Endothelial cell of hepatic sinusoid (primary cell): ENCODE results near the gene SH3BP5.

Experiments
- in situ Hi-C: cut with HindIII; loops from 2 replicates; pipeline ENCODE4 v1.10.0; 2017; ENCODE audit warnings: low sequenced_read_pairs

The SH3BP5 gene

GRCh38 chr3:15347737-15348110 is 15.3 kb upstream of the SH3BP5 start:
- in situ Hi-C loops = loop anchor here (5.0 to 25.0 kb wide), 2 partner anchors 50 to 90 kb away; partner anchors contain the start of genes EAF1 and METTL6

DNA sequence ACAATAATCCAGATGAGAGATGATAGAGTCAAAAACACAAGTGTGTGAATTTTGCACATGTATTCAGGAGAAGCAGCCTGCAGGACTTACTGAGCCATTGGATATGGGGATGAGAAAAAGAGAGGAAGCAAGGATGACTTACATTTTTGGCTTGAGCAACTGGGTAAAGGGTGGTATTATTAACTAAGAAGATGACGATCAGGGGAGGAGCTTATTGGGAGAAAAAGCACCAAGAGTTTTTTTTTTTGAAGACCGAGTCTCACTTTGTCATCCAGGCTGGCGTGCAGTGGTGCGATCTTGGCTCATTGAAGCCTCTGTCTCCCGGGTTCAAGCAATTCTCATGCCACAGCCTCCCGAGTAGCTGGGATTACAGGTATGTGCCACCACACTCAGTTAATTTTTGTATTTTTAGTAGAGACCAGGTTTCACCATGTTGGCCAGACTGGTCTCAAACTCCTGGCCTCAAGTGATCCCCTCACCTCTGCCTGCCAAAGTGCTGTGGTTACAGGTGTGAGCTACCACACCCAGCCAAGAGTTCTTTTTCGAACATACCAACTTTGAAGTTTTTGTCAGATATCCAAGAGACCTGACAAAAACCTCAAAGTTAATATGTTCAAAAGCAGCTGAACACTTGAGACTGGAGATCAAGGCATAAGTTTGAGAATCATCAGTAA is 14.8 kb upstream of the SH3BP5 start:
- in situ Hi-C loops = loop anchor here (5.0 to 25.0 kb wide), 2 partner anchors 50 to 90 kb away; partner anchors contain the start of genes EAF1 and METTL6

DNA sequence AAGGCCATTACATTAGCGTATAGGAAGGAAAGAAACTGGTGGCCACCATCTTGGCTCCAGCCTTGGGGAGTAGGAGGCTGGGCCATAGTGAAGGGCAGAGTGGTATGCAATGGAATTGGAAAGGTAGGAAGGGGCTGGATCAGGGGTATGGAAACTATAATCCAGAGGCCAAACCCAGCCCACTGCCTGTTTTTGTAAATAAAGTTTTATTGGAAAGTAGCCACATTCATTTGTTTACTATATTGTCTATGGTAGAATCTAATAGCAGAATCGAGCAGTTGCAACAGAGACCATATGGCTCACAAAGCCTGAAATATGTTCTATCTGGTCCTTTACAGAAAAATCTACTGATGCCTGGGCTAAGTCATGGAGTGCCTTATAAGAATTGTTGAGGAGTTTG is 14.1 kb upstream of the SH3BP5 start:
- in situ Hi-C loops = loop anchor here (5.0 to 25.0 kb wide), 2 partner anchors 49 to 91 kb away; partner anchors contain the start of genes EAF1 and METTL6

DNA sequence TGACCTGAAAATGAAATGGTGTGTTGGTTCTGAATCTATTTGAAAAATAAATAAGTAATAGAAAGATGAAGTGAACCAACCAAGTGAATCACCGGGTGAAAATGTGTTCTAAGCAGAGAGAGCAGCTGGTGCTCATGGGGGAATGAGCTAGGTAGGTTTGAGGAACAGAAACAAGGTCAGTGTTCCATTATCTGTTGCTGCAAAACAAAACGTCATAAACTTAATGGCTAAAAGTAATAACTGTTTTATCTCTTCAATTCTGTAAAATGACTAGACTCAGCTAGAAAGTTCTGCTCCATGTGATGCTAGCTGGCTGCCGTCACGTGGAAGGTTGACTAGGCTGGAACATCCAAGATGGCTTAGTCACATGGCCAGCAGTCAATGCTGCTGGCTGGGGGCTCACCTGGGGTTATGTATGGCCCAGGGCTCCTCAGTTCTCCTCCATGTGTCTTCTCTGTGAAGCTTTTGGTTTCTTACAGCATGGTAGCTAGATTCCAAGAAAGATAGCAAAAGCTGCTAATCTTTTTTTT is 13.3 kb upstream of the SH3BP5 start:
- in situ Hi-C loops = loop anchor here (5.0 to 25.0 kb wide), 2 partner anchors 48 to 92 kb away; partner anchors contain the start of genes EAF1 and METTL6

DNA sequence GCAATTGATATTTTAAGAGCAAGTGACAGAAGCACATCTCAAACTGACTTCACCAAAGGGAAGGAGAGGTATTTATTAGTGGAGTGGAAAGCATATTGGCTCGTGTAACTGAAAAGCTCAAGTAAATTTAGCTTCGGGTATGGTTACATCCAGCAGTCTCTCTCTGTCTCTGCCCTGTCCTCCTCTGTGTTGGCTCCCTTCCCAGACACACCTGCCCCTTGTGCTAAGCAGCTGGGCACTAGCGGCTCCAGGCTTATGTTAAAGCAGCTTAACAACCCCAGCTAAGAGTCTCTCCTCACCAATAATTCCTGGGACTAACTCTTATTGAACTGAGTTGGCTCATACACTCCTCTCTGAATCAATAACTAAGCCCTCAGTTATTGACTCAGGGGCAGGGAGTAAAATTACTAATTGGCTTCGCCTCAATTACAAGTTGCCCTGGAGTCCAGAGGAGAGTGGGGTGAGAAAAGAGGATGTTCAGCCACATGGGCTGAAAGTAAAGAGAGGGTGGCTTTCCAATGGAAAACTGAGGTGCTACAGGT is 12.8 kb upstream of the SH3BP5 start:
- in situ Hi-C loops = loop anchor here (5.0 to 25.0 kb wide), 2 partner anchors 48 to 92 kb away; partner anchors contain the start of genes EAF1 and METTL6

DNA sequence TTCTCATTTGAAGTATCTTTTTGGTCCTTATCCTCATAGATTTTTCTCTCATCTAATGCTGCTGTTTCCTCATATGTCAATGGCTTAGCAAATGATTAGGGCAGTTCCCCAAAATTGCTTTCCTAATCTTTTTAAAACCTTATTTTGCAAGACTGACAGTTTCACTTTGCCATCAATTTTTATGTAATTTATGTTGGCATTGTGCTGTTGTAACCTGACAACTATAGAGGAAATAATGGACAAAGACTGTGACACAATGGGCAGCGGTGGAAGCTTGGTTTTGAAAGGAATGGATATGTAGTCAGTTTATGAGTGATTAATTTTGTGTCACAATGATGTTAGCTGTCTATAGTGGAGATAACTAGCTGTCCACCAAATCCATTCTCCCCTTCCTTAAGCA is 10.6 kb upstream of the SH3BP5 start:
- in situ Hi-C loops = loop anchor here (5.0 to 25.0 kb wide), 2 partner anchors 76 to 94 kb away; partner anchors contain the start of genes EAF1 and METTL6

GRCh38 chr3:15342246-15342645 is 9.9 kb upstream of the SH3BP5 start:
- in situ Hi-C loops = loop anchor here (5.0 to 25.0 kb wide), 2 partner anchors 75 to 95 kb away; partner anchors contain the start of genes EAF1 and METTL6

DNA sequence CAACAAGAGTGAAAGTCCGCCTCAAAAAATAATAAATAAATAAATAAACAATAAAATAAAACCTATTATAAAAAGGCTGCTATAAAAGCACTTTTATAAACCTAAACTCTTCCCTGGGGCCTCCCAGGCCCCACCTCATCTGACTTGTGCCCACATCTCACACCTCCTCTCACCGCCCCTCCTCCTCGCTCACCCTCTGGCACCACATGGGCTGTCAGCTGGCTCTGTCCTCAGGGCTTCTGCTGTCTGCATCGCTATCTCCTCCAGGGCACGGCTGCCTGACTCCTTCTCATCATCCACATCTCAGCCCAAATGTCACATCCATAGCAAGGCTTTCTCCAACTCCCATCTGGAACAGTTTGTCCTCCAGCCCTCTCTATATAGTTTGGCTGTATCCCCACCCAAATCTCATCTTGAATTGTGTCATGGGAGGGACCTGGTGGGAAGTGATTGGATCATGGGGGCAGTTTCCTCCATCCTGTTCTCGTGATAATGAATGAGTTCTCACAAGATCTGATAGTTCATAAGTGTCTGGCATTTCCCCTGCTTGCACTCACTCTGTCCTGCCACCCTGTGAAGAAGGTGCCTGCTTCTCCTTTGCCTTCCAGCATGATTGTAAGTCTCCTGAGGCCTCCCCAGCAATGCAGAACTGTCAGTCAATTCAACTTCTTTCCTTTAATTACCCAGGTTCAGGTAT is 8.8 kb upstream of the SH3BP5 start:
- in situ Hi-C loops = loop anchor here (5.0 to 25.0 kb wide), 2 partner anchors 74 to 96 kb away; partner anchors contain the start of genes EAF1 and METTL6

- in situ Hi-C loops = loop anchor here (5.0 to 25.0 kb wide), 2 partner anchors 72 to 98 kb away; partner anchors contain the start of genes EAF1 and METTL6
These were observed 7.4 kb upstream of the SH3BP5 start for GRCh38 chr3:15339786-15340215.

GRCh38 chr3:15339001-15339400 is 6.6 kb upstream of the SH3BP5 start:
- in situ Hi-C loops = loop anchor here (25.0 kb wide), 1 partner anchor 98 kb away; the partner anchor contains the start of genes EAF1 and METTL6

DNA sequence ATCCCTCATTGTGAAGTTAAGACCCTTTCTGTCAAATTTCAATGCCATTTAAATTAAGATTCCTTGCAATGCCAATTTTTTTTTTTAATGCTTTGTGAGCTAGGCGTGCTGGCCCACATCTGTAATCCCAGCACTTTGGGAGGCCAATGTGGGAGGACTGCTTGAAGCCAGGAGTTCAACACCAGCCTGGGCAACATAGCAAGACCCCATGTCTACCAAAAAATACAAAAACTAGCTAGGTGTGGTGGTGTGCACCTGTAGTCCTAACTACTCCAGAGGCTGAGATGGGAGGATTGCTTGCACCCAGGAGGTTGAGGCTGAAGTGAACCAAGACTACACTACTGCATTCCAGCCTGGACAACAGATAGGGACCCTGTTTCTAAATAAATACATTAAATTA is 5.6 kb upstream of the SH3BP5 start:
- in situ Hi-C loops = loop anchor here (25.0 kb wide), 1 partner anchor 99 kb away; the partner anchor contains the start of genes EAF1 and METTL6

DNA sequence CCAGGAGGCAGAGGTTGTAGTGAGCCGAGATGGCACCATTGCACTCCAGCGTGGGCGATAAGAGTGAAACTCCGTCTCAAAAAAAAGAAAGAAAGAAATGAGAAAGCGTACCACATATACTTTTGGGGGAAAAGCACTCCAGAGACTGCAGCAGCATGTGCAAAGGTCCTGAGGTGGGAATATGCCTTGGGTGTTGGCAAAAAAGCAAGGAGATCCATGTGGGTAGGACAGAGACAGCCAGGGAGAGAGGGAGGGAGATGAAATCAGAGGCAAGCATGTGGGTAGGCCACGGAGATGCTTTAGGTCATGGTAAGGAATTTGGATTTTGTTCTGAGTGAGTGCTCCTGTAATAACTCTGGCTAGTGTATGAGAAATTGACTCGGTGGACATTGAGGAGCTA is 3.7 kb upstream of the SH3BP5 start:
- in situ Hi-C loops = loop anchor here (25.0 kb wide), 1 partner anchor 101 kb away; the partner anchor contains the start of genes EAF1 and METTL6

- in situ Hi-C loops = loop anchor here (25.0 kb wide), 1 partner anchor 103 kb away; the partner anchor contains the start of genes EAF1 and METTL6
These were observed 1.5 kb upstream of the SH3BP5 start for GRCh38 chr3:15333956-15334263.

- in situ Hi-C loops = loop anchor here (25.0 kb wide), 1 partner anchor 104 kb away; the partner anchor contains the start of genes EAF1 and METTL6
These were observed 941 bp upstream of the SH3BP5 start for GRCh38 chr3:15333099-15333955.

DNA sequence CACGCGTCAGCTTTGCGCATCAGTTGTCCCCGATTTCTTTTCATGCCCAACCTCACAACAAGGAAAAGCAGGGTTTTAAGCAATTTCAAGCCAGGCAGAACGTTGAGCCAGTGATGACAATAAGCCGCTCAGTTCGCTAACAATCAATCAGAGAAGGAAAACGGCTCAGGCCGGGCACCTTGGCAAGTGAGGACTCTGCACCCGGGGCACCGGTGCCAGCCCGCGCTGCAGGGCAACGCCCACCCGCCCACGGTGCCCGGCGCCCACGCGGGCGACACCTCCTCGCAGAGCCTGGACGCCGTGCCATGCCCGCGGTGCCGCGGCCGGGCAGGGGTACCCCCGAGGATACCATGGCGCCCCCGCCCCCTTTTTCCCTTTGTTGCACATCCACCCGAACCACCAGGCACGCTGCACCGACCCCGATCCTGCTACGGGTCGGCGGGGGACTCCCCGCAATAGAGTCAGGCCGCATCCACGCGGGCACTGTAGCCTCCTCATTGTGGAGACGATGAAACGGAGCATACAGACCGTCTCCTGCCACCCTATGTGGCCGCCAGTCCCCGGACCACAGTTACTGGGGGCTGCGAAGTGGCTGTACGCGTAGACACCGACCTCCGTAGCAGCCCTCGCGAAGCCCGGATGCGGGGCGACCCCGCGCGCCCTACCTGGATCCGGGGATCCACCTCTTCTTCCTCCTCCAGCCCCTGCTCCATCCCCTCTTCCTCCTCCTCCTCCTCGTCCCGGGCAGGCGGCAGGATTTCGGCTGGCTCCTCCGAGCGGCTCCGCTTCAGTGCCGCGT is 581 bp downstream of the SH3BP5 start:
- in situ Hi-C loops = loop anchor here (25.0 kb wide), 1 partner anchor 105 kb away; the partner anchor contains the start of genes EAF1 and METTL6

- in situ Hi-C loops = loop anchor here (25.0 kb wide), 1 partner anchor 106 kb away; the partner anchor contains the start of genes EAF1 and METTL6
These were observed 1.2 kb downstream of the SH3BP5 start for GRCh38 chr3:15331072-15331605.

- in situ Hi-C loops = loop anchor here (25.0 kb wide), 1 partner anchor 107 kb away; the partner anchor contains the start of genes EAF1 and METTL6
These were observed 2.3 kb downstream of the SH3BP5 start for GRCh38 chr3:15330031-15330596.
